ENCODE measurements around the gene NLGN1.
"Not testable (repeated sequence)": the region's sequence is repeated elsewhere in the genome, so short reads cannot be mapped to it uniquely, and the experiment has no call there.

DNA sequence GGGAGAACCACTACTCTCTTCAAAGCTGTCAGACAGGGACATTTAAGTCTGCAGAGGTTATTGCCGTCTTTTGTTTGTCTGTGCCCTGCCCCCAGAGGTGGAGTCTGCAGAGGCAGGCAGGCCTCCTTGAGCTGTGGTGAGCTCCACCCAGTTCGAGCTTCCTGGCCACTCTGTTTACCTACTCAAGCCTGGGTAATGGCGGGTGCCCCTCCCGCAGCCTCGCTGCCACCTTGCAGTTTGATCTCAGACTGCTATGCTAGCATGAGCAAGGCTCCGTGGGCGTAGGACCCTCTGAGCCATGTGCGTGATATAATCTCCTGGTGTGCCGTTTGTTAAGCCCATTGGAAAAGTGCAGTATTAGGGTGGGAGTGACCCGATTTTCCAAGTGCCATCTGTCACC lies 54.0 kb downstream of the NLGN1 start:
- TF ChIP-seq, protein P1, sequence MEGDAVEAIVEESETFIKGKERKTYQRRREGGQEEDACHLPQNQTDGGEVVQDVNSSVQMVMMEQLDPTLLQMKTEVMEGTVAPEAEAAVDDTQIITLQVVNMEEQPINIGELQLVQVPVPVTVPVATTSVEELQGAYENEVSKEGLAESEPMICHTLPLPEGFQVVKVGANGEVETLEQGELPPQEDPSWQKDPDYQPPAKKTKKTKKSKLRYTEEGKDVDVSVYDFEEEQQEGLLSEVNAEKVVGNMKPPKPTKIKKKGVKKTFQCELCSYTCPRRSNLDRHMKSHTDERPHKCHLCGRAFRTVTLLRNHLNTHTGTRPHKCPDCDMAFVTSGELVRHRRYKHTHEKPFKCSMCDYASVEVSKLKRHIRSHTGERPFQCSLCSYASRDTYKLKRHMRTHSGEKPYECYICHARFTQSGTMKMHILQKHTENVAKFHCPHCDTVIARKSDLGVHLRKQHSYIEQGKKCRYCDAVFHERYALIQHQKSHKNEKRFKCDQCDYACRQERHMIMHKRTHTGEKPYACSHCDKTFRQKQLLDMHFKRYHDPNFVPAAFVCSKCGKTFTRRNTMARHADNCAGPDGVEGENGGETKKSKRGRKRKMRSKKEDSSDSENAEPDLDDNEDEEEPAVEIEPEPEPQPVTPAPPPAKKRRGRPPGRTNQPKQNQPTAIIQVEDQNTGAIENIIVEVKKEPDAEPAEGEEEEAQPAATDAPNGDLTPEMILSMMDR (IDR thresholded peaks at IDR 0.05): not testable (repeated sequence)
- TF ChIP-seq POLR2A (IDR thresholded peaks at IDR 0.05): not testable (repeated sequence)

Measured in suprapubic skin (tissue), 3 donors.